Calu3 (cell line): ENCODE data around the gene TEAD1. TPM values are rescaled to one million over a fixed set of nuclear protein-coding genes. Genes with fewer than 3 reads are reported as not detected.

ENCODE experiments used
- BruUV-seq: library from RNA; stranded (reverse); fragments of 400-500 nt; replicated peaks from 2 replicates; lab custom pipeline; 2021; lab: Mats Ljungman, UMichigan
- CTCF ChIA-PET: fragments of 300-600 bp; sonication (Branson Sonifier 250); formaldehyde crosslinking; loops from one replicate; lab custom pipeline; 2022; ENCODE audit warnings: antibody characterized with exemption; lab: Charles Lee
- DNase-seq: peaks from one replicate; pipeline ENCODE4 v3.0.0; 2022
- H3K27ac Mint-ChIP-seq: one replicate; pipeline ENCODE4 v1.8.0; 2022; ENCODE audit warnings: mixed read lengths; ENCODE audit not compliant: unreplicated experiment
- H3K27me3 Mint-ChIP-seq: one replicate; pipeline ENCODE4 v1.8.0; 2022; ENCODE audit warnings: mixed read lengths; ENCODE audit not compliant: unreplicated experiment
- H3K36me3 Mint-ChIP-seq: one replicate; pipeline ENCODE4 v1.8.0; 2022; ENCODE audit warnings: mild to moderate bottlenecking, moderate library complexity, mixed read lengths; ENCODE audit not compliant: insufficient read depth, unreplicated experiment
- H3K4me1 Mint-ChIP-seq: one replicate; pipeline ENCODE4 v1.8.0; 2022; ENCODE audit warnings: mild to moderate bottlenecking, low read depth, mixed read lengths; ENCODE audit not compliant: unreplicated experiment
- H3K4me3 Mint-ChIP-seq: one replicate; pipeline ENCODE4 v1.8.0; 2022; ENCODE audit warnings: mild to moderate bottlenecking, low read depth, moderate library complexity, mixed read lengths; ENCODE audit not compliant: unreplicated experiment
- H3K9me3 Mint-ChIP-seq: one replicate; pipeline ENCODE4 v1.8.0; 2022; ENCODE audit warnings: low read depth, mixed read lengths; ENCODE audit not compliant: unreplicated experiment
- CTCF ChIP-seq: fragments of 200-600 bp; IDR thresholded peaks from one replicate; pipeline ENCODE4 v1.8.0; 2022; ENCODE audit warnings: antibody characterized with exemption; ENCODE audit not compliant: unreplicated experiment
- intact Hi-C: fragments of 100-400 bp; cut with micrococcal nuclease; formaldehyde crosslinking; loops from one replicate; pipeline ENCODE4 v1.10.0; 2022; ENCODE audit not compliant: unreplicated experiment
- total RNA-seq: library from RNA; stranded (reverse); gene quantifications from 2 replicates; pipeline ENCODE4 v1.2.3, GENCODE V29; 2022

Gene TEAD1
- total RNA-seq, 1 experiment from 2014 or later: 104 TPM

GRCh38 chr11:12712132-12712531 is 37.9 kb downstream of the TEAD1 start:
- no peak for TF ChIP-seq CTCF
- Mint-ChIP-seq H3K36me3 (no peaks in the 10 kb centered on the region), H3K27me3 (no peaks in the 10 kb centered on the region), H3K27ac (no peak overlapping the region), H3K4me3 (no peak overlapping the region), H3K9me3 (no peaks in the 10 kb centered on the region), H3K4me1 (peaks cover 44% of the 10 kb centered on the region)
- no TSS peak for BruUV-seq
- CTCF ChIA-PET: no interaction called here
- intact Hi-C loops: no loop called here
- DNase-seq: no peak

- CTCF ChIA-PET: interaction anchor here (0.6 kb wide), 1 partner anchor 34 kb away, joined by 3 read pairs; no protein-coding TSS in a partner anchor
- DNase-seq: no peak
- intact Hi-C loops: no loop called here
- BruUV-seq: no TSS peak
- Mint-ChIP-seq H3K27ac (no peak overlapping the region), H3K4me3 (no peak overlapping the region), H3K4me1 (peaks cover 56% of the 10 kb centered on the region), H3K36me3 (no peaks in the 10 kb centered on the region), H3K9me3 (no peaks in the 10 kb centered on the region), H3K27me3 (no peaks in the 10 kb centered on the region)
- TF ChIP-seq CTCF: no peak
Measured at GRCh38 chr11:12715131-12715530, 40.9 kb downstream of the TEAD1 start.

- no peak for DNase-seq
- H3K4me1 Mint-ChIP-seq: peaks cover 56% of the 10 kb centered on the region
- H3K27ac Mint-ChIP-seq: no peak overlapping the region
- no peaks in the 10 kb centered on the region for H3K9me3 Mint-ChIP-seq
- no peaks in the 10 kb centered on the region for H3K36me3 Mint-ChIP-seq
- no TSS peak for BruUV-seq
- CTCF ChIA-PET: no interaction called here
- TF ChIP-seq CTCF: no peak
- no peak overlapping the region for H3K4me3 Mint-ChIP-seq
- H3K27me3 Mint-ChIP-seq: no peaks in the 10 kb centered on the region
- intact Hi-C loops: no loop called here
Measured at GRCh38 chr11:12715941-12716340, 41.7 kb downstream of the TEAD1 start.

GRCh38 chr11:12716816-12717215 is 42.6 kb downstream of the TEAD1 start:
- BruUV-seq: no TSS peak
- intact Hi-C loops: no loop called here
- H3K4me3 Mint-ChIP-seq: no peak overlapping the region
- H3K4me1 Mint-ChIP-seq: peaks cover 56% of the 10 kb centered on the region
- H3K27me3 Mint-ChIP-seq: no peaks in the 10 kb centered on the region
- H3K36me3 Mint-ChIP-seq: no peaks in the 10 kb centered on the region
- peak overlapping the region; percentile 33 for H3K27ac Mint-ChIP-seq
- no peak for TF ChIP-seq CTCF
- no peak for DNase-seq
- no peaks in the 10 kb centered on the region for H3K9me3 Mint-ChIP-seq
- CTCF ChIA-PET: no interaction called here
